Calu3 (cell line): ENCODE results near the gene WASF2. TPM values are rescaled to one million over a fixed set of nuclear protein-coding genes. Genes with fewer than 3 reads are reported as not detected.

Source experiments
- BruUV-seq: library from RNA; stranded (reverse); fragments of 400-500 nt; replicated peaks from 2 replicates; lab custom pipeline; 2021; lab: Mats Ljungman, UMichigan
- CTCF ChIA-PET: fragments of 300-600 bp; sonication (Branson Sonifier 250); formaldehyde crosslinking; loops from one replicate; lab custom pipeline; 2022; ENCODE audit warnings: antibody characterized with exemption; lab: Charles Lee
- DNase-seq: peaks from one replicate; pipeline ENCODE4 v3.0.0; 2022
- H3K27ac Mint-ChIP-seq: one replicate; pipeline ENCODE4 v1.8.0; 2022; ENCODE audit warnings: mixed read lengths; ENCODE audit not compliant: unreplicated experiment
- H3K27me3 Mint-ChIP-seq: one replicate; pipeline ENCODE4 v1.8.0; 2022; ENCODE audit warnings: mixed read lengths; ENCODE audit not compliant: unreplicated experiment
- H3K36me3 Mint-ChIP-seq: one replicate; pipeline ENCODE4 v1.8.0; 2022; ENCODE audit warnings: mild to moderate bottlenecking, moderate library complexity, mixed read lengths; ENCODE audit not compliant: insufficient read depth, unreplicated experiment
- H3K4me1 Mint-ChIP-seq: one replicate; pipeline ENCODE4 v1.8.0; 2022; ENCODE audit warnings: mild to moderate bottlenecking, low read depth, mixed read lengths; ENCODE audit not compliant: unreplicated experiment
- H3K4me3 Mint-ChIP-seq: one replicate; pipeline ENCODE4 v1.8.0; 2022; ENCODE audit warnings: mild to moderate bottlenecking, low read depth, moderate library complexity, mixed read lengths; ENCODE audit not compliant: unreplicated experiment
- H3K9me3 Mint-ChIP-seq: one replicate; pipeline ENCODE4 v1.8.0; 2022; ENCODE audit warnings: low read depth, mixed read lengths; ENCODE audit not compliant: unreplicated experiment
- intact Hi-C: fragments of 100-400 bp; cut with micrococcal nuclease; formaldehyde crosslinking; loops from one replicate; pipeline ENCODE4 v1.10.0; 2022; ENCODE audit not compliant: unreplicated experiment
- total RNA-seq: library from RNA; stranded (reverse); gene quantifications from 2 replicates; pipeline ENCODE4 v1.2.3, GENCODE V29; 2022
- TF ChIP-seq, protein P1 (sequence below): fragments of 200-600 bp; IDR thresholded peaks from one replicate; pipeline ENCODE4 v1.8.0; 2022; ENCODE audit warnings: antibody characterized with exemption; ENCODE audit not compliant: unreplicated experiment

WASF2 gene
- total RNA-seq, 1 experiment from 2014 or later, result 79.5 TPM

- peaks cover 16% of the 10 kb centered on the region for H3K36me3 Mint-ChIP-seq
- peaks cover 7% of the 10 kb centered on the region for H3K4me1 Mint-ChIP-seq
- CTCF ChIA-PET, result no interaction called here
- no TSS peak for BruUV-seq
- H3K4me3 Mint-ChIP-seq, result no peak overlapping the region
- H3K27ac Mint-ChIP-seq, result no peak overlapping the region
- no peaks in the 10 kb centered on the region for H3K9me3 Mint-ChIP-seq
- intact Hi-C loops, result no loop called here
- no peak for DNase-seq
- TF ChIP-seq, protein P1, sequence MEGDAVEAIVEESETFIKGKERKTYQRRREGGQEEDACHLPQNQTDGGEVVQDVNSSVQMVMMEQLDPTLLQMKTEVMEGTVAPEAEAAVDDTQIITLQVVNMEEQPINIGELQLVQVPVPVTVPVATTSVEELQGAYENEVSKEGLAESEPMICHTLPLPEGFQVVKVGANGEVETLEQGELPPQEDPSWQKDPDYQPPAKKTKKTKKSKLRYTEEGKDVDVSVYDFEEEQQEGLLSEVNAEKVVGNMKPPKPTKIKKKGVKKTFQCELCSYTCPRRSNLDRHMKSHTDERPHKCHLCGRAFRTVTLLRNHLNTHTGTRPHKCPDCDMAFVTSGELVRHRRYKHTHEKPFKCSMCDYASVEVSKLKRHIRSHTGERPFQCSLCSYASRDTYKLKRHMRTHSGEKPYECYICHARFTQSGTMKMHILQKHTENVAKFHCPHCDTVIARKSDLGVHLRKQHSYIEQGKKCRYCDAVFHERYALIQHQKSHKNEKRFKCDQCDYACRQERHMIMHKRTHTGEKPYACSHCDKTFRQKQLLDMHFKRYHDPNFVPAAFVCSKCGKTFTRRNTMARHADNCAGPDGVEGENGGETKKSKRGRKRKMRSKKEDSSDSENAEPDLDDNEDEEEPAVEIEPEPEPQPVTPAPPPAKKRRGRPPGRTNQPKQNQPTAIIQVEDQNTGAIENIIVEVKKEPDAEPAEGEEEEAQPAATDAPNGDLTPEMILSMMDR, result no peak
- no peaks in the 10 kb centered on the region for H3K27me3 Mint-ChIP-seq
These were observed 130.2 kb downstream of the WASF2 start for GRCh38 chr1:27359822-27360158.

- intact Hi-C loops, result no loop called here
These were observed 131.0 kb downstream of the WASF2 start for GRCh38 chr1:27358928-27359313.

DNA sequence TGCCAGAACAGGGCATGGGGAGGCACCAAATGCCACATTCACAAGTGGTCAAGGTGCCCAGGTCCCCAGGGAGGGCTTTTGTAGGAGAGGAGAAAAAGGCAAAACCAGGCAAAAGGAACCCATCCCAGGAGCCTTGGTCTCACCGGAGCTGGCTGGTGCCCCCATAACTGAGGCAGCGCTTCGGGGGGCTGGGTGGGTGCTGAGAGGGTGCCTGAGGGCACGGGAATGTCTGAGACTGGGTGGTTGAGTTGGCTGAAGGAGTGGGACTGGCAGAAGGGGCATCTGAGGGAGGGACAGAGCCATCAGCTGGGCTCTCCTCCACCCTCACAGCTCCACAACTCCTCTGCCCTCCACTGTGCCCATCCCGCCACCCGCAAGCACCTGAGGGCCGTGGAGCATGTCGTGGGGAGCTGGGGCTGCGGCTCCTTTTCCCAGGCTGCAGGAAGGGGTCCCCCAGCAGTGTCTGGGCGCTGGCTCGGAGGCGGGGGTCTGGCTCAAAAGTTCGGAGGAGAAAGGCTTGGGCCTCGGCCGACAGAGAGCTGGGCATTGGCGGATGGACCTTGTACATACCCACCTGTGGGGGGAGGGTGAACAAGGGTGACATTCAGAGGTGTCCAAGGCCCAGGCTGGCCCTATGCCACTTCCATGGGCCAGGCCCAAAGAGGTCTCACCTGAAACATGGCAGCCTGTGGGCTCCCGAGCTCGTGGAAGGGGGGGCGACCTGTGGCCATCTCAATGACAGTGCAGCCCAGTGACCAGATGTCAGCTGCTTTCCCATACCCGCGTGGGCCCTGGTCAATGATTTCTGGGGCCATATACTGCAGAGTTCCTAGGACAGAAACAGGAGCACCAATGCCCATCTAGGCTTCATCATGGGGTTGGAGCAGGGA lies 131.7 kb downstream of the WASF2 start:
- Mint-ChIP-seq H3K36me3 (peaks cover 14% of the 10 kb centered on the region), H3K27me3 (no peaks in the 10 kb centered on the region)
- CTCF ChIA-PET, result no interaction called here

More at GRCh38 chr1:27358928-27359313, 131.0 kb downstream of the WASF2 start:
- no peak overlapping the region for H3K27ac Mint-ChIP-seq
- no peak for DNase-seq
- no peaks in the 10 kb centered on the region for H3K27me3 Mint-ChIP-seq
- CTCF ChIA-PET, result interaction anchor here (0.7 kb wide), 1 partner anchor 32 kb away, joined by 3 read pairs; no protein-coding TSS in a partner anchor
- H3K9me3 Mint-ChIP-seq, result no peaks in the 10 kb centered on the region
- H3K36me3 Mint-ChIP-seq, result peaks cover 11% of the 10 kb centered on the region
- TF ChIP-seq, protein P1, result no peak
- peaks cover 1% of the 10 kb centered on the region for H3K4me1 Mint-ChIP-seq
- BruUV-seq, result no TSS peak
- no peak overlapping the region for H3K4me3 Mint-ChIP-seq

GRCh38 chr1:27357281-27358037 lies 132.5 kb downstream of the WASF2 start:
- no TSS peak for BruUV-seq
- peaks cover 20% of the 10 kb centered on the region for H3K36me3 Mint-ChIP-seq
- no peaks in the 10 kb centered on the region for H3K27me3 Mint-ChIP-seq
- H3K4me1 Mint-ChIP-seq, result no peaks in the 10 kb centered on the region
- H3K27ac Mint-ChIP-seq, result no peak overlapping the region
- CTCF ChIA-PET, result no interaction called here
- no peaks in the 10 kb centered on the region for H3K9me3 Mint-ChIP-seq
- DNase-seq, result no peak
- no peak overlapping the region for H3K4me3 Mint-ChIP-seq
- intact Hi-C loops, result no loop called here
- TF ChIP-seq, protein P1, result peak; percentile 89

More for the DNA sequence above, 131.7 kb downstream of the WASF2 start:
- Mint-ChIP-seq H3K27ac (no peak overlapping the region), H3K4me1 (no peaks in the 10 kb centered on the region), H3K4me3 (no peak overlapping the region), H3K9me3 (no peaks in the 10 kb centered on the region)
- TF ChIP-seq, protein P1, result no peak
- DNase-seq, result no peak
- BruUV-seq, result no TSS peak
- intact Hi-C loops, result no loop called here
